NB4 (cell line): ENCODE measurements around the gene GNG5.

ENCODE experiments used
- POLR2A ChIP-seq: IDR thresholded peaks from 2 replicates; pipeline ENCODE4 v1.6.1; 2011; ENCODE audit warnings: mild to moderate bottlenecking; ENCODE audit not compliant: insufficient read length; ENCODE audit errors: extremely low read depth
- TF ChIP-seq, protein P1 (sequence below): IDR thresholded peaks from one replicate; pipeline ENCODE4 v1.5.1; 2012; ENCODE audit warnings: low read depth, low read length

- TF ChIP-seq, protein P1, sequence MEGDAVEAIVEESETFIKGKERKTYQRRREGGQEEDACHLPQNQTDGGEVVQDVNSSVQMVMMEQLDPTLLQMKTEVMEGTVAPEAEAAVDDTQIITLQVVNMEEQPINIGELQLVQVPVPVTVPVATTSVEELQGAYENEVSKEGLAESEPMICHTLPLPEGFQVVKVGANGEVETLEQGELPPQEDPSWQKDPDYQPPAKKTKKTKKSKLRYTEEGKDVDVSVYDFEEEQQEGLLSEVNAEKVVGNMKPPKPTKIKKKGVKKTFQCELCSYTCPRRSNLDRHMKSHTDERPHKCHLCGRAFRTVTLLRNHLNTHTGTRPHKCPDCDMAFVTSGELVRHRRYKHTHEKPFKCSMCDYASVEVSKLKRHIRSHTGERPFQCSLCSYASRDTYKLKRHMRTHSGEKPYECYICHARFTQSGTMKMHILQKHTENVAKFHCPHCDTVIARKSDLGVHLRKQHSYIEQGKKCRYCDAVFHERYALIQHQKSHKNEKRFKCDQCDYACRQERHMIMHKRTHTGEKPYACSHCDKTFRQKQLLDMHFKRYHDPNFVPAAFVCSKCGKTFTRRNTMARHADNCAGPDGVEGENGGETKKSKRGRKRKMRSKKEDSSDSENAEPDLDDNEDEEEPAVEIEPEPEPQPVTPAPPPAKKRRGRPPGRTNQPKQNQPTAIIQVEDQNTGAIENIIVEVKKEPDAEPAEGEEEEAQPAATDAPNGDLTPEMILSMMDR: no peak
- TF ChIP-seq POLR2A: no peak
Observed at GRCh38 chr1:84481317-84481716, 25.1 kb downstream of the GNG5 start.
